T47D (cell line): Measurements from ENCODE around the gene AGAP1.

Source experiments
- DNase-seq, 2 experiments: peaks; one replicate each; pipeline versions ENCODE4 v3.0.0 to v3.0.0-alpha.2; 2011 to 2012; ENCODE audit warnings: low read depth in 1 of 2, low spot score in 1 of 2
- JUND ChIP-seq: IDR thresholded peaks from 2 replicates; pipeline ENCODE4 v1.6.1; 2012; ENCODE audit warnings: low read depth
- in situ Hi-C: cut with HindIII; loops from 2 replicates; pipeline ENCODE4 v1.10.0; 2016; ENCODE audit warnings: low sequenced_read_pairs, low pct_unique_long_range_greater_than_20kb

AGAP1 gene

GRCh38 chr2:235740821-235741220 lies 247.0 kb downstream of the AGAP1 start:
- in situ Hi-C loops = no loop called here
- TF ChIP-seq JUND = no peak
- DNase-seq = no peak

- no peak for DNase-seq
- no peak for TF ChIP-seq JUND
- in situ Hi-C loops = no loop called here
These were observed 250.3 kb downstream of the AGAP1 start for GRCh38 chr2:235744161-235744560.

GRCh38 chr2:235745597-235745996 lies 251.8 kb downstream of the AGAP1 start:
- no peak for TF ChIP-seq JUND
- DNase-seq = no peak
- in situ Hi-C loops = no loop called here

- in situ Hi-C loops = no loop called here
- TF ChIP-seq JUND = no peak
- DNase-seq = peak; percentile 51 to 66
These were observed 252.6 kb downstream of the AGAP1 start for GRCh38 chr2:235746257-235746934.

GRCh38 chr2:235747001-235747785 lies 253.3 kb downstream of the AGAP1 start:
- in situ Hi-C loops = no loop called here
- no peak for TF ChIP-seq JUND
- no peak for DNase-seq

DNA sequence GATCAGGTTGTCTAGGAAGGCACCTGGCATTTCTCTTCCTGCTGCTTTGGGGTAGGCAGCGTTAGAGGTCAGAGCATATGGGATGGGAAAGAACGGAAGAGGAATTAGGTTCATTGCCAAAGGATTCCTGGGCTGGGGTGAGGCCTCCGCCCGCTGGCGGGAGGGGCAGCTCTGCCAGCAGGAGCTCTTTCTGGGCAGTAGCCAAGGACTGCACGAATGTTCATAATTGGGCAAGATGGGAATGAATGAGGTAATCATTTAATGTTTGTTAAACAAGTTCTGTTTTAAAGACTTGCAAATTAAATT lies 253.9 kb downstream of the AGAP1 start:
- peak in 1 of 2 experiments; percentile 14 for DNase-seq
- no peak for TF ChIP-seq JUND
- in situ Hi-C loops = no loop called here

GRCh38 chr2:235749121-235749770 lies 255.4 kb downstream of the AGAP1 start:
- peak in 1 of 2 experiments; percentile 40 for DNase-seq
- no peak for TF ChIP-seq JUND
- in situ Hi-C loops = no loop called here

DNA sequence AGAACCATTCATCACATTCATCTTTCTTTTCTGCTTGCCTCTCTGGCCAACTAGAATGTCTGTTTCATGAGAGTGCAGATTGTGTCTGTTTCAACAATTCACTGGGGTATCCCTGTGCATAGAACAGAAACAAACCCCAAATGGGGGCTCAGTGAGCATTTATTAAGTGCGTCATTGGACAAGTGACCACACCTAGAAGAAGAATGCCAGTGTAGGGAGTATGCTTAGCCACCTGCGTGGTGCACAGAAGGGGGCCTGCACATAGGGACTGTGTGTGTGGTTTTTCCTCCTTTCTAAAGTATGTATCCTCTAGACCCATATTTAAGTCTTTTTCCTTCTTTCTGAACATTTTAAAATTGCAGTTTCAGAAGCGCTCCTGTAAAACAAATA lies 255.9 kb downstream of the AGAP1 start:
- DNase-seq = no peak
- no peak for TF ChIP-seq JUND
- in situ Hi-C loops = no loop called here

DNA sequence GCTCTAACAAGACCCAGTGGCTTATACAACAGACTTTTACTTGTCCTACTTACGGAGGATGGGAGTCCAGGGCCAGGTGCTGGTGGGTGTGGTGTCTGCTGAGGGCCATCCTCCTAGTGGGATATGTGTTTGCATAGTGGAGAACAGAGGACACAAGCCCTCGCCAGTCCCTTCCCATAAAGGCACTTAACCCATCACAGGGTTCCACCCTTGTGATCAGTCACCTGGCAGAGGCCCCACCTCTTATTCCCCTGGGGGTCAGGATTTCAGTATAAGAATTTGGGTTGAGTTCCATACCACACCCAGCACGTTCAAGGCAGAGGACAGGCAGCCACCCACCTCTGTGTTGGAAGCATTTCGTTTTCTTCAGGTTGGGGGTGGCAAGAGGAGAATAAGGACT lies 259.0 kb downstream of the AGAP1 start:
- no peak for DNase-seq
- TF ChIP-seq JUND = no peak
- in situ Hi-C loops = no loop called here

DNA sequence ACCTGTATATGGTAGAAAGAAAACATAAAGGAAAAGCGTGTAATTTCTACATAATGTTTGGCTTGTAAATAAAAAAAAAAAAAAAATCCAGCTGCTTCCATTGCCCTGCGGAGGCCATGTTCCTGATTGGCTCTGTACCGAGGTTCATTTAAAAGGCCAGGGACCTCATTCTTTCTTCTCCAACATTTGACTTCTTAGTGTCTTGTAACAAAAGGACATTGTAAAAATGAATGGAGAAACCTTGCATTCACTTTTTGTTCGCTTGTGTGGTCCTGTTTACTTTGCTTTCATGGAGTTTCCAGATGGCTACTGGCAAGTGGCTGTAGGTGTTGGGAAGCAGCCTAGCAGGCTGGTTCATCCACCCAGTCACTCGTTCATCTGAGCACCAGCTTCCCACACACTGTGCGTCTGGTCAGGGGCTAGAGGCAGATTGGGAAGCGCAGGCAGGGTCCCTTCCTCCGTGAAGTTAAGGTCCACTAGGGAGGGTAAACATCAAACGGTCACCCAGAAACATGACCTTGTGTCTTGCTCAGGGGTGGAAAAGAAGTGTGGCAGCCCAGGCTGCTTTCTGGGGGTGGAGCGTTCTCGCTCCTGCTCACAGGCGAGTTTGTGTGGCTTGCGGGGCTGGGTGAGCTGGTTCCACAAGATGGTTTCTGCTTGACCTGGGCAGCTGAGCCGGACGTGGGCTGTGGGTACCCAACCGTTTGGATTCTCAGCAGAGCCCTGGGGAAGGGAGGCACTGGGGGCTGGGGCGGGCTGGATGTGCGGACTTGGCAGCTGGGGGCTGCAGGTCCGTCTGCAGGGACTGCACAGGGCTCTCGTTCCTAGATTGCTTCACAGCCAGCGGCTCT lies 260.7 kb downstream of the AGAP1 start:
- peak; percentile 62 to 86 for DNase-seq
- no peak for TF ChIP-seq JUND

DNA sequence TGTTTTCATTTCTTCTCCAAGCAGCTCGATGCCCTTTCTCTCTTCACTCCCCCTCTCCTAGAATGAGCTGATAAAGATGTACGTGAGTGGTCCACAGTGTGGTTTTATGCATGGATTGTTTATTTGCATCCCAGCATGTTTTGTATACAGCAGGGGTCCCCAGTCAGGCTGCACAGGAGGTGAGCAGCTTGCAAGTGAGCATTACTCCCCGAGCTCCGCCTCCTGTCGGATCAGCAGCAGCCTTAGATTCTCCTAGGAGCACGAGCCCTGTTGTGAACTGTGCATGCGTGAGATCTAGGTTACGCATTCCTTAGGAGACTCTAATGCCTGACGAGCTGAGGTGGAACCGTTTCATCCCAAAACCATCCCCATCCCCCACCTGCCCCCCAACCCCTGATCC lies 262.6 kb downstream of the AGAP1 start:
- no peak for DNase-seq
- in situ Hi-C loops = no loop called here
- TF ChIP-seq JUND = no peak

More for the DNA sequence above, 260.7 kb downstream of the AGAP1 start:
- in situ Hi-C loops = no loop called here

DNA sequence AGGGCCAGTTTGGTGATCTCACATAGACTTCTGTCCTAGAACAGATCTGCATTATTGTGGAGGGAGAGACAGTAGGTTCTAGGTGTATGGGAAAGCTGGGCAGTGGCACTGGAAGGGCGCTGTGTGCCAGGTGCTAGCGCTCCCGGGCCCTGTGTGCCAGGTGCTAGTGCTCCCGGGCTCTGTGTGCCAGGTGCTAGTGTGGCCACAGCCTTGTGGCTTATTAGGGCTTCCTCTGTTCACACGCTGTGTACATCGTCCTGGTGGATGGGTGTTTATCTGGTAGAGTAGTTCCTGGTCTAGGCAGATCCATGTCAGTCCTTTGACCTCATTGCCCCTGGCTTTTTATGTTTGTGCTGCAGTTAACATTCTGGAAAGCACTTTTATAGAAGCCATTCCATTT lies 263.4 kb downstream of the AGAP1 start:
- in situ Hi-C loops = no loop called here
- no peak for TF ChIP-seq JUND
- no peak for DNase-seq
